ENCODE results near the gene RASGRF2.

Gene RASGRF2

GRCh38 chr5:80959768-80960442, at the start of gene RASGRF2:
Gene RASGRF2, plus strand, starts transcription at chr5:80960363. Its CDS starts 376 bp downstream, at chr5:80960739.
- DNase-seq: peak; percentile 61

GRCh38 chr5:80912479-80912878, 47.7 kb upstream of the RASGRF2 start:
- no peak for DNase-seq

GRCh38 chr5:80915716-80916115, 44.4 kb upstream of the RASGRF2 start:
- DNase-seq: no peak

GRCh38 chr5:80916676-80917075, 43.5 kb upstream of the RASGRF2 start:
- no peak for DNase-seq

- no peak for DNase-seq
Measured at GRCh38 chr5:80917631-80918030, 42.5 kb upstream of the RASGRF2 start.

GRCh38 chr5:80919678-80920196, 40.4 kb upstream of the RASGRF2 start:
- no peak for DNase-seq

GRCh38 chr5:80920333-80920732, 39.8 kb upstream of the RASGRF2 start:
- no peak for DNase-seq

GRCh38 chr5:80921026-80921425, 39.1 kb upstream of the RASGRF2 start:
- no peak for DNase-seq

GRCh38 chr5:80925931-80926330, 34.2 kb upstream of the RASGRF2 start:
- DNase-seq: no peak

- DNase-seq: no peak
Measured at GRCh38 chr5:80926536-80926935, 33.6 kb upstream of the RASGRF2 start.

- DNase-seq: no peak
Measured at GRCh38 chr5:80926979-80927656, 33.0 kb upstream of the RASGRF2 start.

- DNase-seq: no peak
Measured at GRCh38 chr5:80928073-80928472, 32.1 kb upstream of the RASGRF2 start.

GRCh38 chr5:80930940-80931339, 29.2 kb upstream of the RASGRF2 start:
- no peak for DNase-seq

- no peak for DNase-seq
Measured at GRCh38 chr5:80931411-80931810, 28.8 kb upstream of the RASGRF2 start.

GRCh38 chr5:80933036-80933435, 27.1 kb upstream of the RASGRF2 start:
- no peak for DNase-seq

GRCh38 chr5:80934751-80935150, 25.4 kb upstream of the RASGRF2 start:
- DNase-seq: no peak

GRCh38 chr5:80935811-80936385, 24.3 kb upstream of the RASGRF2 start:
- DNase-seq: no peak

GRCh38 chr5:80936881-80937280, 23.3 kb upstream of the RASGRF2 start:
- no peak for DNase-seq

GRCh38 chr5:80937584-80938356, 22.4 kb upstream of the RASGRF2 start:
- DNase-seq: no peak

GRCh38 chr5:80941496-80941895, 18.7 kb upstream of the RASGRF2 start:
- DNase-seq: no peak

GRCh38 chr5:80951366-80951765, 8.8 kb upstream of the RASGRF2 start:
- no peak for DNase-seq

GRCh38 chr5:80953587-80953986, 6.6 kb upstream of the RASGRF2 start:
- DNase-seq: no peak

- DNase-seq: no peak
Measured at GRCh38 chr5:80955082-80955590, 5.0 kb upstream of the RASGRF2 start.
